BE2C (cell line): ENCODE measurements around the gene THSD8.

Source experiments
- DNase-seq: peaks from one replicate; pipeline ENCODE4 v3.0.0-alpha.2; 2020
- H3K27me3 ChIP-seq: fragments of 250-450 bp; sonication (Bioruptor Pico); 2 replicates; pipeline ENCODE4 v1.5.1; 2020; ENCODE audit warnings: mild to moderate bottlenecking
- H3K36me3 ChIP-seq: fragments of 250-450 bp; sonication (Bioruptor Pico); 2 replicates; pipeline ENCODE4 v1.5.1; 2020; ENCODE audit warnings: mild to moderate bottlenecking
- H3K4me1 ChIP-seq: fragments of 250-450 bp; sonication (Bioruptor Pico); 2 replicates; pipeline ENCODE4 v1.5.1; 2020
- H3K4me3 ChIP-seq: 2 replicates; pipeline ENCODE4 v1.5.1; 2011; ENCODE audit warnings: low read depth, low read length
- H3K9me3 ChIP-seq: fragments of 250-450 bp; sonication (Bioruptor Pico); 2 replicates; pipeline ENCODE4 v1.5.1; 2020
- TF ChIP-seq, protein P1 (sequence below): IDR thresholded peaks from 2 replicates; pipeline ENCODE4 v1.5.1; 2012; ENCODE audit warnings: mild to moderate bottlenecking, low read depth, low read length

The THSD8 gene

DNA sequence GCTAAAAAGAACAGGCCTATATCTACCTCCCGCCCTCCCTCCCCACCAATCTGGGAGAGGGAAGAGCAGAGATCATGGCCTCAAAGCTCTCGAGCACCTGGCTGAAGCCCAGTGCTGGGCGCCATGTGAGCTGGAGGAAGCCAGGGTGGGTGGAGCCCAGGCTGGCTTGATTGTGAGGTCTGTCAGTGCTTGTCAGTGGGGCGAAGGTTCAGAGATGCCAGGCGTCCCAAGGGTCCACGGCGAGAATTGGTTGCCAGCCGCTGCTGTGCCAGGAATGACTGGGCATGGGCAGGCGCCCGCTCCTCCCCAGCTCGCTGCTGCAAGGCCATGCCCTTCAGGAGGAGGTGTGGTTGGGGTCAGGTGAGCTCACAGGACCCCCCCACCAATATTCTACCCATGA is 38.8 kb upstream of the THSD8 start:
- Histone ChIP-seq H3K36me3 (no peaks in the 10 kb centered on the region; the same call in 1 of the 2 replicates), H3K9me3 (no peaks in the 10 kb centered on the region), H3K27me3 (no peaks in the 10 kb centered on the region), H3K4me1 (no peaks in the 10 kb centered on the region), H3K4me3 (no peak overlapping the region)
- DNase-seq, result no peak
- TF ChIP-seq, protein P1, sequence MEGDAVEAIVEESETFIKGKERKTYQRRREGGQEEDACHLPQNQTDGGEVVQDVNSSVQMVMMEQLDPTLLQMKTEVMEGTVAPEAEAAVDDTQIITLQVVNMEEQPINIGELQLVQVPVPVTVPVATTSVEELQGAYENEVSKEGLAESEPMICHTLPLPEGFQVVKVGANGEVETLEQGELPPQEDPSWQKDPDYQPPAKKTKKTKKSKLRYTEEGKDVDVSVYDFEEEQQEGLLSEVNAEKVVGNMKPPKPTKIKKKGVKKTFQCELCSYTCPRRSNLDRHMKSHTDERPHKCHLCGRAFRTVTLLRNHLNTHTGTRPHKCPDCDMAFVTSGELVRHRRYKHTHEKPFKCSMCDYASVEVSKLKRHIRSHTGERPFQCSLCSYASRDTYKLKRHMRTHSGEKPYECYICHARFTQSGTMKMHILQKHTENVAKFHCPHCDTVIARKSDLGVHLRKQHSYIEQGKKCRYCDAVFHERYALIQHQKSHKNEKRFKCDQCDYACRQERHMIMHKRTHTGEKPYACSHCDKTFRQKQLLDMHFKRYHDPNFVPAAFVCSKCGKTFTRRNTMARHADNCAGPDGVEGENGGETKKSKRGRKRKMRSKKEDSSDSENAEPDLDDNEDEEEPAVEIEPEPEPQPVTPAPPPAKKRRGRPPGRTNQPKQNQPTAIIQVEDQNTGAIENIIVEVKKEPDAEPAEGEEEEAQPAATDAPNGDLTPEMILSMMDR, result no peak

DNA sequence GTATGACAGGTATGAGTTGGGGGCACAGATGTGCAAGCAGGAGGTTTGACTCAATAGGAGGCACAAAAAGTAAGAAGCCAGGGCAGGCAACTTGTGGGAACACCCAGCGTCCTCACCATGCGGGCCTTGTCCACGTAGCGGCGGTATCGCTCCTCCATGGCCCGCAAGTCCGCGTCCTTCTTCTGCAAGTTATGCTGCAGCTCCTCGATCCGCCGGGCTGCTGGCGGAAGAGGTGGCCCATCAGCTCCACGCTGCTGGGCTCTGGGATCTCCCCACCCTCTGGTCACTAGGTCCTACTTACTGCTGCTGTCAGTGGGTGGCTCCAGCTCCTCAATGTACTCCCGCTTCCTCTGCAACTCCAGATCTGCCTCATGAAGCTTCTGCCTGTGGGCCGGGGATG is 37.2 kb upstream of the THSD8 start:
- no peaks in the 10 kb centered on the region for H3K9me3 ChIP-seq
- no peaks in the 10 kb centered on the region for H3K4me1 ChIP-seq
- no peak overlapping the region for H3K4me3 ChIP-seq
- TF ChIP-seq, protein P1, result no peak
- no peaks in the 10 kb centered on the region; the same call in 1 of the 2 replicates for H3K36me3 ChIP-seq
- H3K27me3 ChIP-seq, result no peaks in the 10 kb centered on the region
- no peak for DNase-seq

DNA sequence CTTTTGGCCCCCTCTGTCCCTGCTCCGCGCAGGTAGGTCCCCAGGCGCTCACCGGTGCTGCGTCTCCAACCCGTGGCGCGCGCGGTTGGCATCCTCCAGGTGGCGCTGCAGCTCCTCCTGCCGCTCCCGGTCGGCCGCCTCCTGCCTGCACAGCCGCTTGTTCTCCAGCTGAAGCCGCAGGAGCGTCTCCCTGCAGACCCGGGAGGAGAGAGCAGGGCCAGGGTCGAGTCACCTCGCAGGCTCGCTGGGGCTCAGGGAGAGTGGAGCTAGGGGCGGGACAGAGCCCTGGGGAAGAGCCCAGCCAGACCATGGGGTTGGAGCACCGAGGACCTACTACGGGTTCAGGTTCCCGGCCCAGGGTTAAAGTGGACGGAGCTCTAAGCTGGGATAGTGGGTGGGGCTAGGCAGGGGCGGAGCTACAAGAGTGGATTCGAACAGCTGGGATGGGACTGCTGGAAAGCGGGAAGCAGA is 35.8 kb upstream of the THSD8 start:
- peak; percentile 92 for DNase-seq
- TF ChIP-seq, protein P1, result peak; percentile 74
- Histone ChIP-seq H3K4me1 (no peaks in the 10 kb centered on the region), H3K4me3 (peak overlapping the region; percentile 66), H3K27me3 (no peaks in the 10 kb centered on the region), H3K36me3 (no peaks in the 10 kb centered on the region; the same call in 1 of the 2 replicates), H3K9me3 (no peaks in the 10 kb centered on the region)

DNA sequence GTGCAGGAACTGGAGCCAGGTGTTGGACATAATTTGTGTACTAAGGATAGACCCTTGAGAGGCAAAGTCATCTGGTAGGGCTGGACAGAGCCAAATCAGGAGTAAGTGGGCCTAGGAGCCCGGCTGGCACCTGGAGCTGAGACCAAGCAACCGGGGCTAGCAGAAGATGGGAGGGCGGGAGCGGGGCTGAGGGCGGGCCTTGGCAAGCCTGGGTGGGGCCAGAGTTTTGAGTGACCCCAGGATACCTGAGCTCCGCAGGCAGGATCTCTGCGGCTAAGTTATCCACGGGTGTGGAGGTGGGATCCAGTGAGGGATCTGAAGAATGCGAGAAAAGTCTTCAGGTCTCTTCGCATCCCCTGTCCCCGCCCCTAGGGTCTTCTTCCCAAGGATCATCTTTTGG is 34.7 kb upstream of the THSD8 start:
- Histone ChIP-seq H3K36me3 (no peaks in the 10 kb centered on the region; the same call in 1 of the 2 replicates), H3K4me1 (no peaks in the 10 kb centered on the region; the same call in 1 of the 2 replicates), H3K27me3 (no peaks in the 10 kb centered on the region), H3K9me3 (no peaks in the 10 kb centered on the region), H3K4me3 (no peak overlapping the region)
- DNase-seq, result no peak
- TF ChIP-seq, protein P1, result no peak

DNA sequence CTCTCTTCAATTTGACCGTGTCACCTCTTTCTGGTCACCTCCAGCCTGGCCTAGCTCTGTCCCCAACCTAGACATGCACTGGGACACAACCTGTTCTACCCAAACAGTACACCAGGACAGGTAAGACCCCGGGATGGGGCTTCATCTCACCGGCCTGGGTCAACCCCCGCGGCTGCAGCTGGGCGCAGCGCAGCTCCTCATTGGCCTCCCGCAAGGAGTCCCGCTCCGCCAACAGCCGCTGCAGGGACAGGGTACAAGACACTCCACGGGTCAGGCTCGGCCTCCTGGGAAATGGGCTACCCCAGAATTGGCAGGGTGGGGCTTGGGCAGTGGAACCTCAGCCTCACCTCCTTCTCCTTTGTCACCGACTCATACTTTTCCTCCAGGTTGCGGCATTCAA is 34.2 kb upstream of the THSD8 start:
- no peak for DNase-seq
- Histone ChIP-seq H3K36me3 (no peaks in the 10 kb centered on the region; the same call in 1 of the 2 replicates), H3K4me1 (no peaks in the 10 kb centered on the region; the same call in 1 of the 2 replicates), H3K4me3 (no peak overlapping the region), H3K27me3 (no peaks in the 10 kb centered on the region), H3K9me3 (no peaks in the 10 kb centered on the region)
- TF ChIP-seq, protein P1, result no peak

DNA sequence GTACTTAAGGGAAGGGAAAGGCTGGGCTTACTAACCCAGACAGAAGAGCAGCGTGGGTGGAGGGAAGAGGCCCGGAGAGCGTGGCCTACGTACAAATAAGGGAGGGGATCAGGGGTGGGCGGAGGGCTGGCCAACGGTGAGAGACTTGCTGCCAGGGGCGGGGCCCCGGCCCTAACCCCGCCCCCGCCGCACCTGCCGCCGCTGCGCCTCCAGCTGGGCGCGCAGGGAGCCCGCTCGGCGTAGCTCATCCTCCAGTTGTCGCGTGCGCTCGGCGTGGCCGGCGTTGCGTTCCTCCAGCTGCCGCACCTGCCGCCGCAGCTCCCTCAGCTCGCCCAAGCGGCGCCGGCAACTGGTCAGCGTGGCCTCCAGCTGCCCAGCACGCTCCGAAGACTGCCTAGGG is 32.2 kb upstream of the THSD8 start:
- Histone ChIP-seq H3K4me3 (no peak overlapping the region), H3K9me3 (no peaks in the 10 kb centered on the region), H3K36me3 (no peaks in the 10 kb centered on the region), H3K4me1 (no peaks in the 10 kb centered on the region; the same call in 1 of the 2 replicates), H3K27me3 (no peaks in the 10 kb centered on the region)
- TF ChIP-seq, protein P1, result no peak
- DNase-seq, result peak; percentile 78
